ENCODE measurements around the gene RNF181.

The RNF181 gene

DNA sequence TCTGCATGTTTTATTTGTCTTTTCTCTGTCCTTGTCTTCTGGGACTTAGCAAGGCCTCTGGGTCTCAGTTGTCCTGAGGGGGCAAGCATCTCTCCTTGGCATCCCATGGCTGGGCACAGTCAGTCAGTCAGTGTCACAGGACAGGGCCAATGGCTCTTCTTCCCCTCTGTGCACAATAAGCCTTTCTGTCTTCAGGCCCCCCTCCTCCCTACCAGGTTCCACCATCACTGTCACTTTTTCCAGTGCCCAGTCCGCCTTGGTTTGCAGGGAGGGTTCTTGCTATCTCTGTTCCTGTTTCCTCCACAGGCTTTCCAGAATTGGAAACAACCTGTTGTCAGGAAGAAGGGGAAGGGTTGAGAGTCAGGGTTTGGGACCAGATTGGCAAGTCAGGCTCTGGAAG is 13.1 kb upstream of the RNF181 start:
- TF ChIP-seq CTCF (IDR thresholded peaks at IDR 0.05; ENCODE audit: low read length) = no peak
- TF ChIP-seq EZH2 (optimal IDR thresholded peaks at IDR 0.05; ENCODE audit: low read depth, low read length) = no peak
- TF ChIP-seq EZH2phosphoT487 (IDR thresholded peaks at IDR 0.05; ENCODE audit: low read length) = no peak

GRCh38 chr2:85583667-85584353 is 11.7 kb upstream of the RNF181 start:
- no peak overlapping the region for H3K27ac ChIP-seq (ENCODE audit: low read length)
- no peaks in the 10 kb centered on the region for H4K20me1 ChIP-seq (ENCODE audit: insufficient read depth, low read length)
- H3K79me2 ChIP-seq (ENCODE audit: low read length) = peaks cover 16% of the 10 kb centered on the region
- H2AFZ ChIP-seq (ENCODE audit: low read length) = no peak overlapping the region
- no peak overlapping the region for H3K9ac ChIP-seq (ENCODE audit: low read length)
- H3K36me3 ChIP-seq (replicated peaks; ENCODE audit: insufficient read depth, low read length) = 0 out of 2 replicates have a peak, but pooled peaks cover 5% of the 10 kb centered on the region
- no peaks in the 10 kb centered on the region for H3K27me3 ChIP-seq (replicated peaks; ENCODE audit: insufficient read depth, low read length)
- TF ChIP-seq CTCF (IDR thresholded peaks at IDR 0.05; ENCODE audit: low read length) (no peak), EZH2phosphoT487 (IDR thresholded peaks at IDR 0.05; ENCODE audit: low read length) (no peak), EZH2 (optimal IDR thresholded peaks at IDR 0.05; ENCODE audit: low read depth, low read length) (no peak)
- no peaks in the 10 kb centered on the region for H3K9me3 ChIP-seq (replicated peaks; ENCODE audit: insufficient read depth, low read length)
- H3F3A ChIP-seq (ENCODE audit: insufficient read depth, low read length) = no peaks in the 10 kb centered on the region
- DNase-seq = no peak
- no peaks in the 10 kb centered on the region for H3K9me2 ChIP-seq (replicated peaks; ENCODE audit: insufficient read depth, low read length)
- no peak overlapping the region for H3K4me2 ChIP-seq (ENCODE audit: low read depth, low read length)
- peaks cover 4% of the 10 kb centered on the region; the same call in 1 of the 2 replicates for H3K4me1 ChIP-seq (ENCODE audit: low read length)
- H3K4me3 ChIP-seq (ENCODE audit: low read length) = no peak overlapping the region

More for the DNA sequence above, 13.1 kb upstream of the RNF181 start:
- Histone ChIP-seq H3K79me2 (ENCODE audit: low read length) (peaks cover 29% of the 10 kb centered on the region), H3K27me3 (replicated peaks; ENCODE audit: insufficient read depth, low read length) (no peaks in the 10 kb centered on the region), H3K9me2 (replicated peaks; ENCODE audit: insufficient read depth, low read length) (no peaks in the 10 kb centered on the region), H3K4me2 (ENCODE audit: low read depth, low read length) (no peak overlapping the region), H4K20me1 (ENCODE audit: insufficient read depth, low read length) (no peaks in the 10 kb centered on the region), H3K4me1 (ENCODE audit: low read length) (peaks cover 8% of the 10 kb centered on the region; the same call in 1 of the 2 replicates), H3K4me3 (ENCODE audit: low read length) (no peak overlapping the region), H2AFZ (ENCODE audit: low read length) (no peak overlapping the region), H3K9me3 (replicated peaks; ENCODE audit: insufficient read depth, low read length) (no peaks in the 10 kb centered on the region), H3F3A (ENCODE audit: insufficient read depth, low read length) (no peaks in the 10 kb centered on the region), H3K36me3 (replicated peaks; ENCODE audit: insufficient read depth, low read length) (0 out of 2 replicates have a peak, but pooled peaks cover 5% of the 10 kb centered on the region), H3K9ac (ENCODE audit: low read length) (no peak overlapping the region), H3K27ac (ENCODE audit: low read length) (no peak overlapping the region)
- DNase-seq = no peak

DNA sequence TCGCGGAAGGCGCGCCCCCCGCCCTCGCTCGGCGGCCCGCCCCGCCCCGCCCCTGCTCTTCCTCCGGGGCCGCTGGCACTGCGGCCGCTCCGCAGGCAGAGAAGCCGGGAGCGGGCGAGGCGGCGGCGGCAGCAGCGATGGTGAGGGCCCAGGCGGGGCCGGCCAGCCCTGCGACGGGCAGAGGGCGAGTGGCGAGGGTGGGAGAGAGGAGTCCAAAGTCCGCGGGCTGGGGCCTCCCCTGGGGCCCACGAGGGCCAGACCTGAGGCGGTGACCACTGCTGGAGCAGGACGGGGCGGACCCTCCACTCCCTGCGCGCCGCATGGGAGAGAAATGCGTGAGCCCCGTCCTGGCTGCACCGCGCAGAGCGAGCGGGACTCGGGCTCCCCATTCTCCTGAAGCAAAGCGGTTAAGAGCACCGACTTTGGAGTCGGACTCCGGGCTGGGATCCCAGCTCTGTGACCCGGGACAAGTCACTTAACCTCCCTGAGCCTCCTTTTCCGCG is 11.1 kb upstream of the RNF181 start, which contains the start of gene VAMP5:
Gene VAMP5, plus strand, starts transcription at position 78 of the 503 bp plus-strand sequence. Its CDS starts 60 bp downstream, at position 138.
- H4K20me1 ChIP-seq (ENCODE audit: insufficient read depth, low read length) = no peaks in the 10 kb centered on the region
- no peak within 1 kb of the TSS for H3K27ac ChIP-seq (ENCODE audit: low read length)
- H3K4me3 ChIP-seq (ENCODE audit: low read length) = no peak within 1 kb of the TSS
- no peak within 1 kb of the TSS for H3K4me2 ChIP-seq (ENCODE audit: low read depth, low read length)
- H3K79me2 ChIP-seq (ENCODE audit: low read length) = peaks cover 10% of the 10 kb centered on the region
- no peak within 1 kb of the TSS for H2AFZ ChIP-seq (ENCODE audit: low read length)
- H3K9me3 ChIP-seq (replicated peaks; ENCODE audit: insufficient read depth, low read length) = no peaks in the 10 kb centered on the region
- TF ChIP-seq EZH2phosphoT487 (IDR thresholded peaks at IDR 0.05; ENCODE audit: low read length) = no peak
- TF ChIP-seq CTCF (IDR thresholded peaks at IDR 0.05; ENCODE audit: low read length) = no peak
- no peak for TF ChIP-seq EZH2 (optimal IDR thresholded peaks at IDR 0.05; ENCODE audit: low read depth, low read length)
- H3K9me2 ChIP-seq (replicated peaks; ENCODE audit: insufficient read depth, low read length) = no peaks in the 10 kb centered on the region
- no peak within 1 kb of the TSS for H3K9ac ChIP-seq (ENCODE audit: low read length)
- no peaks in the 10 kb centered on the region for H3K4me1 ChIP-seq (ENCODE audit: low read length)
- 0 out of 2 replicates have a peak, but pooled peaks cover 5% of the 10 kb centered on the region for H3K36me3 ChIP-seq (replicated peaks; ENCODE audit: insufficient read depth, low read length)
- H3K27me3 ChIP-seq (replicated peaks; ENCODE audit: insufficient read depth, low read length) = no peaks in the 10 kb centered on the region
- no peak for DNase-seq
- H3F3A ChIP-seq (ENCODE audit: insufficient read depth, low read length) = no peaks in the 10 kb centered on the region

Measured in MM.1S (cell line).